ENCODE measurements around the gene KCNJ15. TPM values are rescaled to one million over a fixed set of nuclear protein-coding genes. Genes with fewer than 3 reads are reported as not detected.

Gene KCNJ15
- total and polyA plus RNA-seq, 2 of the 13 experiments (the other 11 are each of a cell fraction or from before 2014, with no cell fraction given): not detected

- DNase-seq (ENCODE audit: low spot score) (no peak), FAIRE-seq (no peak), ATAC-seq (no peak)
- H3K9ac ChIP-seq (ENCODE audit: insufficient read depth, low read depth, low read length): no peak overlapping the region
- H3K36me3 ChIP-seq (replicated peaks in 1 of 2; ENCODE audit: control insufficient read depth in 1 of 2, insufficient read depth in 2 of 2, low read length in 2 of 2): no peaks in the 10 kb centered on the region
- POLR2A ChIA-PET: no interaction called here
- CTCF ChIA-PET (ENCODE audit: low intra/inter-chr PET ratio, low total read pairs): interaction anchor here (2.4 to 3.1 kb wide), 2 partner anchors 135 to 195 kb away, joined by 16 to 42 read pairs; no protein-coding TSS in a partner anchor
- no peak overlapping the region for H3K4me2 ChIP-seq (ENCODE audit: low read depth, low read length)
- H3K4me1 ChIP-seq (ENCODE audit: insufficient read depth, low read length): no peaks in the 10 kb centered on the region
- H3K4me3 ChIP-seq (replicated peaks in 1 of 3; ENCODE audit: insufficient read depth in 1 of 3, low read depth in 2 of 3, low read length in 3 of 3): no peak overlapping the region
- no peak overlapping the region for H2AFZ ChIP-seq (ENCODE audit: low read length)
- in situ Hi-C loops (cut with HindIII; ENCODE audit: extremely low pct_ligation_motif_present, low pct_unique_long_range_greater_than_20kb): loop anchor here (5.0 to 25.0 kb wide), 3 partner anchors 132 to 642 kb away; no protein-coding TSS in a partner anchor
- H3K27me3 ChIP-seq (ENCODE audit: control insufficient read depth in 1 of 2, insufficient read depth in 2 of 2, low read length in 2 of 2): no peaks in the 10 kb centered on the region
- no peak overlapping the region for H3K27ac ChIP-seq (ENCODE audit: extremely low read length, insufficient read depth, low read length)
- WGBS (ENCODE audit: low lambda C conversion rate): 39% methylated on average over 2 of the region's 2 CpGs
- BruUV-seq (replicated peaks): no TSS peak
- no peaks in the 10 kb centered on the region for H4K20me1 ChIP-seq (ENCODE audit: insufficient read depth, low read length)
- no peak for TF ChIP-seq XRCC5 (optimal IDR thresholded peaks at IDR 0.05; ENCODE audit: low read length)
- no peak for TF ChIP-seq KDM6A (CRISPR knock-in tag; IDR thresholded peaks at IDR 0.05; ENCODE audit: low read depth)
- TF ChIP-seq, protein P1, sequence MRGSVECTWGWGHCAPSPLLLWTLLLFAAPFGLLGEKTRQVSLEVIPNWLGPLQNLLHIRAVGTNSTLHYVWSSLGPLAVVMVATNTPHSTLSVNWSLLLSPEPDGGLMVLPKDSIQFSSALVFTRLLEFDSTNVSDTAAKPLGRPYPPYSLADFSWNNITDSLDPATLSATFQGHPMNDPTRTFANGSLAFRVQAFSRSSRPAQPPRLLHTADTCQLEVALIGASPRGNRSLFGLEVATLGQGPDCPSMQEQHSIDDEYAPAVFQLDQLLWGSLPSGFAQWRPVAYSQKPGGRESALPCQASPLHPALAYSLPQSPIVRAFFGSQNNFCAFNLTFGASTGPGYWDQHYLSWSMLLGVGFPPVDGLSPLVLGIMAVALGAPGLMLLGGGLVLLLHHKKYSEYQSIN (CRISPR knock-in tag; IDR thresholded peaks at IDR 0.05; ENCODE audit: borderline replicate concordance): no peak
- TF ChIP-seq MEF2D (CRISPR knock-in tag; IDR thresholded peaks at IDR 0.05): no peak
- TF ChIP-seq NRL (CRISPR knock-in tag; IDR thresholded peaks at IDR 0.05; ENCODE audit: borderline replicate concordance): no peak
- TF ChIP-seq XBP1 (CRISPR knock-in tag; IDR thresholded peaks at IDR 0.05): no peak
- TF ChIP-seq NPAS2 (CRISPR knock-in tag; IDR thresholded peaks at IDR 0.05; ENCODE audit: borderline replicate concordance): no peak
- no peak for TF ChIP-seq ZNF891 (CRISPR knock-in tag; IDR thresholded peaks at IDR 0.05)
- TF ChIP-seq ZIK1 (CRISPR knock-in tag; IDR thresholded peaks at IDR 0.05; ENCODE audit: borderline replicate concordance, low read depth): no peak
- no peak for TF ChIP-seq ZNF616 (CRISPR knock-in tag; IDR thresholded peaks at IDR 0.05; ENCODE audit: low read depth)
- TF ChIP-seq THYN1 (CRISPR knock-in tag; IDR thresholded peaks at IDR 0.05; ENCODE audit: borderline replicate concordance, low read depth): no peak
- no peak for TF ChIP-seq KDM4B (CRISPR knock-in tag; IDR thresholded peaks at IDR 0.05)
- TF ChIP-seq ZSCAN25 (CRISPR knock-in tag; IDR thresholded peaks at IDR 0.05): no peak
- TF ChIP-seq CHD2 (IDR thresholded peaks at IDR 0.05; ENCODE audit: low read depth, low read length): no peak
- TF ChIP-seq DR1 (CRISPR knock-in tag; IDR thresholded peaks at IDR 0.05): no peak
- no peak for TF ChIP-seq BRCA1 (CRISPR knock-in tag; IDR thresholded peaks at IDR 0.05)
- no peak for TF ChIP-seq ZNF839 (CRISPR knock-in tag; IDR thresholded peaks at IDR 0.05; ENCODE audit: borderline replicate concordance)
- H3K79me2 ChIP-seq (ENCODE audit: insufficient read depth, low read length): no peaks in the 10 kb centered on the region
- intact Hi-C loops (cut with micrococcal nuclease; ENCODE audit: unreplicated experiment): no loop called here
- no peaks in the 10 kb centered on the region for H3K9me3 ChIP-seq (ENCODE audit: low read length)
Observed at GRCh38 chr21:38354746-38355145, 98.0 kb downstream of the KCNJ15 start.
